Measurements from ENCODE around the gene LRRC71. TPM values are rescaled to one million over a fixed set of nuclear protein-coding genes. Genes with fewer than 3 reads are reported as not detected.

Gene LRRC71
- total RNA-seq (2012; rRNA removed) (not detected in 2 replicates), polyA plus RNA-seq (2012; rRNA removed) (0.47 and 0.50 TPM in 2 replicates), Bru-seq, nascent RNA (percentile 7 among the genes with signal in this experiment), BruChase-seq, experiment 1, labeled RNA remaining after a 6-hour chase (not detected), BruChase-seq, experiment 2, labeled RNA remaining after a 2-hour chase (percentile 16 among the genes with signal in this experiment)
- polyA plus RNA-seq (2012; cell fraction: cytosol; rRNA removed): 0.07 TPM in 1 of 2 replicates, not detected in the other
- 2.9 and 4.0 TPM in 2 replicates for polyA plus RNA-seq (2012; cell fraction: nucleus; rRNA removed; ENCODE audit: low replicate concordance)
- long read RNA-seq: 0 reads

- Histone ChIP-seq H3K56ac (ENCODE audit: extremely low read depth, insufficient read depth, low read length) (no peak within 1 kb of the TSS), H3K36me3 (ENCODE audit: control insufficient read depth, insufficient read depth, low read length) (peaks cover 2% of the 10 kb centered on the region; the same call in 1 of the 2 replicates), H2AFZ (replicated peaks; ENCODE audit: low read length, poor library complexity) (peak within 1 kb of the TSS; percentile 87), H3K4me1 (ENCODE audit: control insufficient read depth, insufficient read depth, low read length) (peaks cover 2% of the 10 kb centered on the region), H3K9me3 (ENCODE audit: control insufficient read depth, insufficient read depth, low read length) (no peaks in the 10 kb centered on the region), H3K27me3 (ENCODE audit: control insufficient read depth, insufficient read depth, low read length) (peaks cover 48% of the 10 kb centered on the region), H2BK15ac (ENCODE audit: low read depth, low read length) (no peak within 1 kb of the TSS; the same call in 2 of the 3 replicates), H3K9me1 (ENCODE audit: insufficient read depth, low read length) (no peaks in the 10 kb centered on the region; the same call in 1 of the 2 replicates), H3K79me1 (ENCODE audit: low read depth in 1 of 2, low read length in 2 of 2) (no peaks in the 10 kb centered on the region), H3K9ac (ENCODE audit: low read depth, low read length) (peak within 1 kb of the TSS; percentile 67; the same call in 1 of the 2 replicates), H3K4ac (ENCODE audit: low read depth, low read length) (peak within 1 kb of the TSS; percentile 78; the same call in 1 of the 2 replicates), H3K4me2 (ENCODE audit: low read depth, low read length) (peak within 1 kb of the TSS; percentile 89), H4K8ac (ENCODE audit: low read depth in 2 of 2, low read length in 2 of 2) (peak within 1 kb of the TSS; percentile 55 to 83; a peak in 3 of 4 replicates), H3K23ac (ENCODE audit: low read depth, low read length) (no peak within 1 kb of the TSS), H4K91ac (ENCODE audit: insufficient read depth, low read depth, low read length) (no peak within 1 kb of the TSS), H3K14ac (replicated peaks; ENCODE audit: low read depth, low read length) (no peak within 1 kb of the TSS), H3K4me3 (ENCODE audit: insufficient read depth, low read depth, low read length) (peak within 1 kb of the TSS; percentile 36), H2AK9ac (replicated peaks; ENCODE audit: low read depth, low read length, poor library complexity) (peak within 1 kb of the TSS; percentile 84), H3K27ac (ENCODE audit: insufficient read depth, low read length) (no peak within 1 kb of the TSS; the same call in 1 of the 2 replicates), H3K18ac (ENCODE audit: low read depth, low read length) (peak within 1 kb of the TSS; percentile 68), H2BK5ac (ENCODE audit: low read depth, low read length, poor library complexity, severe bottlenecking) (no peak within 1 kb of the TSS), H4K5ac (ENCODE audit: low read depth, low read length) (peak within 1 kb of the TSS; percentile 50; the same call in 1 of the 2 replicates), H2BK20ac (ENCODE audit: low read depth, low read length) (no peak within 1 kb of the TSS), H2BK120ac (ENCODE audit: low read depth, low read length) (peak within 1 kb of the TSS; percentile 73; the same call in 1 of the 2 replicates), H2AK5ac (ENCODE audit: low read depth, low read length) (peak within 1 kb of the TSS; percentile 68; the same call in 1 of the 2 replicates), H4K20me1 (ENCODE audit: insufficient read depth, low read length) (no peaks in the 10 kb centered on the region)
- WGBS, 2 experiments (ENCODE audit: extremely low coverage in 2 of 2, insufficient read length in 1 of 2): 6% methylated on average over 38 of the region's 71 CpGs; no CpG with 5 or more reads in 1 of the 2 experiments
- in situ Hi-C loops (cut with MboI; ENCODE audit: low sequenced_read_pairs): no loop called here
- DNase-seq: peak; percentile 64
- peak; percentile 98 for ATAC-seq (ENCODE audit: low read depth)
- CTCF ChIA-PET: interaction anchor here (0.5 to 1.4 kb wide), 7 partner anchors 20 to 37 kb away, joined by 3 to 8 read pairs (median 4); no protein-coding TSS in a partner anchor
- POLR2A ChIA-PET (ENCODE audit: unreplicated experiment): no interaction called here
- dilution Hi-C loops (cut with HindIII; ENCODE audit: low sequenced_read_pairs, unreplicated experiment): no loop called here
- TF ChIP-seq MXI1 (IDR thresholded peaks at IDR 0.05; ENCODE audit: borderline replicate concordance, low read depth, low read length) (peak; percentile 78; the same call in 1 of the 2 replicates), SMC3 (IDR thresholded peaks at IDR 0.05; ENCODE audit: low read depth, low read length) (peak; percentile 91), CTCF (conservative IDR thresholded peaks at IDR 0.05; ENCODE audit: low read depth, low read length) (peak; percentile 98), MAZ (IDR thresholded peaks at IDR 0.05; ENCODE audit: borderline replicate concordance, low read depth, low read length) (peak; percentile 96), RAD21 (IDR thresholded peaks at IDR 0.05; ENCODE audit: low read length) (peak; percentile 95), FOS (IDR thresholded peaks at IDR 0.05; ENCODE audit: low read depth, low read length) (no peak)
- TF ChIP-seq, protein P1, sequence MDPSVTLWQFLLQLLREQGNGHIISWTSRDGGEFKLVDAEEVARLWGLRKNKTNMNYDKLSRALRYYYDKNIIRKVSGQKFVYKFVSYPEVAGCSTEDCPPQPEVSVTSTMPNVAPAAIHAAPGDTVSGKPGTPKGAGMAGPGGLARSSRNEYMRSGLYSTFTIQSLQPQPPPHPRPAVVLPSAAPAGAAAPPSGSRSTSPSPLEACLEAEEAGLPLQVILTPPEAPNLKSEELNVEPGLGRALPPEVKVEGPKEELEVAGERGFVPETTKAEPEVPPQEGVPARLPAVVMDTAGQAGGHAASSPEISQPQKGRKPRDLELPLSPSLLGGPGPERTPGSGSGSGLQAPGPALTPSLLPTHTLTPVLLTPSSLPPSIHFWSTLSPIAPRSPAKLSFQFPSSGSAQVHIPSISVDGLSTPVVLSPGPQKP (IDR thresholded peaks at IDR 0.05; ENCODE audit: borderline replicate concordance, low read depth, low read length): no peak
- TF ChIP-seq, protein P2, sequence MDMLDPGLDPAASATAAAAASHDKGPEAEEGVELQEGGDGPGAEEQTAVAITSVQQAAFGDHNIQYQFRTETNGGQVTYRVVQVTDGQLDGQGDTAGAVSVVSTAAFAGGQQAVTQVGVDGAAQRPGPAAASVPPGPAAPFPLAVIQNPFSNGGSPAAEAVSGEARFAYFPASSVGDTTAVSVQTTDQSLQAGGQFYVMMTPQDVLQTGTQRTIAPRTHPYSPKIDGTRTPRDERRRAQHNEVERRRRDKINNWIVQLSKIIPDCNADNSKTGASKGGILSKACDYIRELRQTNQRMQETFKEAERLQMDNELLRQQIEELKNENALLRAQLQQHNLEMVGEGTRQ (IDR thresholded peaks at IDR 0.05; ENCODE audit: low read depth, low read length): peak; percentile 36; the same call in 1 of the 2 replicates
- BruUV-seq (replicated peaks): no TSS peak
- intact Hi-C loops (cut with micrococcal nuclease): loop anchor here (1.0 to 10.0 kb wide), 3 partner anchors 28 to 196 kb away; partner anchors contain the start of genes ISG20L2 and METTL25B
These were observed at the start of gene LRRC71 for GRCh38 chr1:156920233-156921052. Gene LRRC71, plus strand, starts transcription at chr1:156920632. Its CDS starts 172 bp downstream, at chr1:156920804.

Data from IMR-90 (cell line).